SU-DHL-6 (cell line): ENCODE data around the gene PMIS2.

Source experiments
- CTCF ChIP-seq: fragments of 200-600 bp; sonication (generic); IDR thresholded peaks from one replicate; pipeline ENCODE4 v1.5.1; 2017; ENCODE audit warnings: antibody characterized with exemption, mild to moderate bottlenecking, low read length, moderate library complexity; ENCODE audit not compliant: insufficient read depth, poor library complexity, severe bottlenecking
- EZH2phosphoT487 ChIP-seq: fragments of 200-600 bp; sonication (generic), shearing (Covaris generic); conservative IDR thresholded peaks from 2 replicates; pipeline ENCODE4 v1.6.1; 2018; ENCODE audit warnings: mild to moderate bottlenecking, antibody characterized with exemption, low read length, moderate library complexity, mixed read lengths

- TF ChIP-seq CTCF = no peak
- no peak for TF ChIP-seq EZH2phosphoT487
Measured at GRCh38 chr19:35558400-35559280, 27.3 kb upstream of the PMIS2 start.
